IMR-90 (cell line): ENCODE data around the gene ITIH2. TPM values are rescaled to one million over a fixed set of nuclear protein-coding genes. Genes with fewer than 3 reads are reported as not detected.

ENCODE experiments used
- ATAC-seq: fragments of 200-7000 bp; cut with Tn5 transposase; 2 replicates; pipeline ENCODE4 v1.9.1; 2020; ENCODE audit warnings: low read depth, mild to moderate bottlenecking, moderate library complexity
- BruUV-seq: library from RNA; stranded (reverse); fragments of 400-500 nt; replicated peaks from 2 replicates; lab custom pipeline; 2021; lab: Mats Ljungman, UMichigan
- CTCF ChIA-PET: fragments of 300-600 bp; formaldehyde crosslinking; extraction: SDS; loops from one replicate; lab custom pipeline; 2021; ENCODE audit warnings: antibody characterized with exemption; lab: Yijun Ruan, JAX
- POLR2A ChIA-PET: fragments of 300-600 bp; sonication (Branson Sonifier 250); formaldehyde crosslinking; loops from one replicate; lab custom pipeline; 2022; ENCODE audit warnings: antibody characterized with exemption; ENCODE audit not compliant: unreplicated experiment; lab: Charles Lee
- DNase-seq: peaks from one replicate; pipeline ENCODE4 v3.0.0; 2013
- H2AFZ ChIP-seq: replicated peaks from 2 replicates; pipeline ENCODE3; 2013; ENCODE audit warnings: low read length, mild to moderate bottlenecking; ENCODE audit not compliant: poor library complexity
- H2AK5ac ChIP-seq: 2 replicates; pipeline ENCODE4 v1.6.1; 2013; ENCODE audit warnings: low read depth, low read length, inconsistent platforms
- H2AK9ac ChIP-seq: replicated peaks from 2 replicates; pipeline ENCODE3; 2013; ENCODE audit warnings: mild to moderate bottlenecking, low read depth, low read length, moderate library complexity; ENCODE audit not compliant: poor library complexity
- H2BK120ac ChIP-seq: 2 replicates; pipeline ENCODE4 v1.6.1; 2013; ENCODE audit warnings: low read depth, low read length, inconsistent platforms
- H2BK15ac ChIP-seq: 3 replicates; pipeline ENCODE4 v1.6.1; 2013; ENCODE audit warnings: low read depth, low read length, inconsistent platforms
- H2BK20ac ChIP-seq: 2 replicates; pipeline ENCODE4 v1.6.1; 2013; ENCODE audit warnings: low read depth, mild to moderate bottlenecking, inconsistent platforms, low read length, moderate library complexity
- H2BK5ac ChIP-seq: 2 replicates; pipeline ENCODE4 v1.6.1; 2013; ENCODE audit warnings: mild to moderate bottlenecking, low read depth, low read length, inconsistent platforms; ENCODE audit not compliant: poor library complexity, severe bottlenecking
- H3K14ac ChIP-seq: replicated peaks from 2 replicates; pipeline ENCODE4 v1.6.1; 2013; ENCODE audit warnings: low read depth, low read length, inconsistent platforms
- H3K18ac ChIP-seq: 2 replicates; pipeline ENCODE4 v1.6.1; 2013; ENCODE audit warnings: low read depth, low read length, control low read depth
- H3K23ac ChIP-seq: 2 replicates; pipeline ENCODE4 v1.6.1; 2013; ENCODE audit warnings: low read depth, low read length, inconsistent platforms
- H3K27ac ChIP-seq: 2 replicates; pipeline ENCODE4 v1.5.1; 2013; ENCODE audit warnings: mild to moderate bottlenecking, control low read depth, low read length; ENCODE audit not compliant: insufficient read depth
- H3K27me3 ChIP-seq: 2 replicates; pipeline ENCODE4 v1.6.1; 2013; ENCODE audit warnings: low read length; ENCODE audit not compliant: control insufficient read depth, insufficient read depth
- H3K36me3 ChIP-seq: 2 replicates; pipeline ENCODE4 v1.6.1; 2013; ENCODE audit warnings: low read length, mixed read lengths; ENCODE audit not compliant: control insufficient read depth, insufficient read depth
- H3K4ac ChIP-seq: 2 replicates; pipeline ENCODE4 v1.6.1; 2013; ENCODE audit warnings: low read depth, low read length, inconsistent platforms
- H3K4me1 ChIP-seq: 2 replicates; pipeline ENCODE4 v1.6.1; 2013; ENCODE audit warnings: low read length, mixed read lengths; ENCODE audit not compliant: control insufficient read depth, insufficient read depth
- H3K4me2 ChIP-seq: 2 replicates; pipeline ENCODE4 v1.6.1; 2013; ENCODE audit warnings: low read depth, mild to moderate bottlenecking, control low read depth, low read length, moderate library complexity
- H3K4me3 ChIP-seq: 2 replicates; pipeline ENCODE4 v1.5.1; 2013; ENCODE audit warnings: low read depth, mild to moderate bottlenecking, control low read depth, low read length, moderate library complexity; ENCODE audit not compliant: insufficient read depth
- H3K56ac ChIP-seq: 2 replicates; pipeline ENCODE4 v1.6.1; 2013; ENCODE audit warnings: low read length, inconsistent platforms; ENCODE audit not compliant: insufficient read depth; ENCODE audit errors: extremely low read depth
- H3K79me1 ChIP-seq, 2 experiments: 2 replicates each; pipeline ENCODE4 v1.6.1; 2013; ENCODE audit warnings: low read length in 2 of 2, inconsistent platforms in 1 of 2, low read depth in 1 of 2
- H3K9ac ChIP-seq: 2 replicates; pipeline ENCODE4 v1.6.1; 2013; ENCODE audit warnings: low read depth, low read length, control low read depth
- H3K9me1 ChIP-seq: 2 replicates; pipeline ENCODE4 v1.6.1; 2013; ENCODE audit warnings: low read length, inconsistent platforms; ENCODE audit not compliant: insufficient read depth
- H3K9me3 ChIP-seq: 2 replicates; pipeline ENCODE4 v1.6.1; 2013; ENCODE audit warnings: low read length; ENCODE audit not compliant: control insufficient read depth, insufficient read depth
- H4K20me1 ChIP-seq: 2 replicates; pipeline ENCODE4 v1.6.1; 2013; ENCODE audit warnings: low read length, inconsistent platforms; ENCODE audit not compliant: insufficient read depth
- H4K5ac ChIP-seq: 2 replicates; pipeline ENCODE4 v1.6.1; 2013; ENCODE audit warnings: mild to moderate bottlenecking, low read depth, low read length, control low read depth
- H4K8ac ChIP-seq, 2 experiments: 2 replicates each; pipeline ENCODE4 v1.6.1; 2013; ENCODE audit warnings: low read depth in 2 of 2, low read length in 2 of 2, control low read depth in 1 of 2, inconsistent platforms in 1 of 2
- H4K91ac ChIP-seq: 2 replicates; pipeline ENCODE4 v1.6.1; 2013; ENCODE audit warnings: low read depth, low read length, inconsistent platforms; ENCODE audit not compliant: insufficient read depth
- BHLHE40 ChIP-seq: fragments of 150-350 bp; IDR thresholded peaks from 2 replicates; pipeline ENCODE4 v1.6.1; 2016; ENCODE audit warnings: mild to moderate bottlenecking, low read depth, low read length
- CEBPB ChIP-seq: IDR thresholded peaks from 2 replicates; pipeline ENCODE4 v1.6.1; 2012; ENCODE audit warnings: low read depth, low read length, improper control_type of control experiment
- FOS ChIP-seq: fragments of 150-350 bp; IDR thresholded peaks from 2 replicates; pipeline ENCODE4 v1.6.1; 2016; ENCODE audit warnings: low read depth, low read length
- MAZ ChIP-seq: IDR thresholded peaks from 2 replicates; pipeline ENCODE4 v1.6.1; 2012; ENCODE audit warnings: low read depth, mild to moderate bottlenecking, low read length, improper control_type of control experiment, moderate library complexity, borderline replicate concordance
- MXI1 ChIP-seq: IDR thresholded peaks from 2 replicates; pipeline ENCODE4 v1.6.1; 2012; ENCODE audit warnings: low read depth, mild to moderate bottlenecking, low read length, moderate library complexity, borderline replicate concordance
- NFE2L2 ChIP-seq: fragments of 150-350 bp; IDR thresholded peaks from 2 replicates; pipeline ENCODE4 v1.6.1; 2016; ENCODE audit warnings: low read depth, mild to moderate bottlenecking, low read length
- RAD21 ChIP-seq: IDR thresholded peaks from 2 replicates; pipeline ENCODE4 v1.6.1; 2012; ENCODE audit warnings: low read length, improper control_type of control experiment
- SMC3 ChIP-seq: fragments of 150-350 bp; IDR thresholded peaks from 2 replicates; pipeline ENCODE4 v1.6.1; 2016; ENCODE audit warnings: low read depth, mild to moderate bottlenecking, antibody characterized with exemption, low read length, moderate library complexity
- WGBS, 2 experiments: methylation state at CpG; one replicate each; pipeline versions ENCODE4 v1.1.5 to v1.1.7; 2013; ENCODE audit warnings: missing lambda C conversion rate in 2 of 2; ENCODE audit not compliant: insufficient read length in 1 of 2; ENCODE audit errors: extremely low coverage in 2 of 2; 5-methylcytosine and 5-hydroxymethylcytosine counted together
- dilution Hi-C: fragments of 300-500 bp; cut with HindIII; formaldehyde crosslinking; loops from one replicate; pipeline ENCODE4 v1.14.3; 2018; ENCODE audit warnings: low sequenced_read_pairs; ENCODE audit not compliant: unreplicated experiment
- in situ Hi-C: fragments of 300-500 bp; cut with MboI; formaldehyde crosslinking; loops from 3 replicates; pipeline ENCODE4 v1.14.3; 2019; ENCODE audit warnings: low sequenced_read_pairs, inconsistent platforms, mixed read lengths
- intact Hi-C: fragments of 100-400 bp; cut with micrococcal nuclease; formaldehyde crosslinking; loops from 2 replicates; pipeline ENCODE4 v1.10.0; 2022
- polyA plus RNA-seq, 3 experiments: library from polyadenylated mRNA; depleted of rRNA; stranded (reverse); fragments of >200 nt; gene quantifications; 2 replicates each; pipeline ENCODE4 v1.2.3, GENCODE V29; 2012; ENCODE audit warnings: low replicate concordance in 1 of 3
- total RNA-seq: library from RNA; depleted of rRNA; stranded (reverse); fragments of >200 nt; gene quantifications from 2 replicates; pipeline ENCODE4 v1.2.3, GENCODE V29; 2012
- TF ChIP-seq, protein P1 (sequence below): fragments of 150-350 bp; IDR thresholded peaks from 2 replicates; pipeline ENCODE4 v1.6.1; 2017; ENCODE audit warnings: mild to moderate bottlenecking, antibody characterized with exemption, low read length, low read depth

ITIH2 gene
- total and polyA plus RNA-seq, 2 of the 4 experiments (the other 2 are of a cell fraction), result not detected

DNA sequence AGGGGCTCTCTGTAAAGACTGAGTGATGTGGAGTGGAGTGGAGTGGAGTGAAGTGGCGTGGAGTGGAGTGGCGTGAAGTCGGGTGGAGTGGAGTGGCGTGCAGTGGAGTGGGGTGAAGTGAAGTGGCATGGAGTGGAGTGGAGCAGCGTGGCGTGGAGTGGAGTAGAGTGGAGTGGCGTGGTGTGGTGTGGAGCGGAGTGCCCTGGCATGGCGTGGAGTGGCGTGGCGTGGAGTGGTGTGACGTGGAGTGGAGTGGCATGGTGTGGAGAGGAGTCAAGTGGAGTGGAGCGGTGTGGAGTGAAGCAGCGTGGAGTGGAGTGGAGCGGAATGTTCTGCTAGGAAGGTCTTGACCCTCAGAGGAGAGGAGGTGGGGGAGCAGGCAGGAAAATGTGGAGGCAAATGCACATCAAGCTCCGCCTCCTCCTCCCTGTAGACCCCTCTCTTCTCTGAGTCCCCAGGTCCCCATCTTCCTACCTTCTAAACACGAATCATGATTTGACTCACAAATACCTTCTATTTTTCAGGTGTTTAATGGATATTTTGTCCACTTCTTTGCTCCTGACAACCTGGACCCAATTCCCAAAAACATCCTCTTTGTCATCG is 19.9 kb downstream of the ITIH2 start:
- Histone ChIP-seq H3K23ac (no peak overlapping the region), H3K27ac (no peak overlapping the region), H3K4me2 (no peak overlapping the region), H4K91ac (no peak overlapping the region), H3K18ac (no peak overlapping the region), H3K79me1 (no peaks in the 10 kb centered on the region), H2BK120ac (no peak overlapping the region), H2AK5ac (no peak overlapping the region), H4K5ac (no peak overlapping the region), H3K9me3 (no peaks in the 10 kb centered on the region), H3K36me3 (no peaks in the 10 kb centered on the region), H3K4me3 (no peak overlapping the region), H2BK20ac (no peak overlapping the region), H3K9me1 (no peaks in the 10 kb centered on the region), H3K4ac (no peak overlapping the region), H3K56ac (no peak overlapping the region), H2BK5ac (no peak overlapping the region), H4K8ac (no peak overlapping the region), H2BK15ac (no peak overlapping the region), H3K27me3 (no peaks in the 10 kb centered on the region; the same call in 1 of the 2 replicates), H3K4me1 (no peaks in the 10 kb centered on the region), H2AFZ (no peak overlapping the region), H3K9ac (no peak overlapping the region), H3K14ac (no peak overlapping the region), H4K20me1 (no peaks in the 10 kb centered on the region), H2AK9ac (no peak overlapping the region)
- intact Hi-C loops (no loop called here), in situ Hi-C loops (no loop called here), dilution Hi-C loops (no loop called here)
- no TSS peak for BruUV-seq
- WGBS, 2 experiments, result 84% methylated on average over 9 of the region's 18 CpGs; no CpG with 5 or more reads in 1 of the 2 experiments
- TF ChIP-seq BHLHE40 (no peak), SMC3 (no peak), NFE2L2 (no peak), MAZ (no peak), FOS (no peak), CEBPB (no peak), RAD21 (no peak), MXI1 (no peak)
- TF ChIP-seq, protein P1, sequence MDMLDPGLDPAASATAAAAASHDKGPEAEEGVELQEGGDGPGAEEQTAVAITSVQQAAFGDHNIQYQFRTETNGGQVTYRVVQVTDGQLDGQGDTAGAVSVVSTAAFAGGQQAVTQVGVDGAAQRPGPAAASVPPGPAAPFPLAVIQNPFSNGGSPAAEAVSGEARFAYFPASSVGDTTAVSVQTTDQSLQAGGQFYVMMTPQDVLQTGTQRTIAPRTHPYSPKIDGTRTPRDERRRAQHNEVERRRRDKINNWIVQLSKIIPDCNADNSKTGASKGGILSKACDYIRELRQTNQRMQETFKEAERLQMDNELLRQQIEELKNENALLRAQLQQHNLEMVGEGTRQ, result no peak
- ChIA-PET POLR2A (no interaction called here), CTCF (no interaction called here)
- DNase-seq (no peak), ATAC-seq (no peak)
